Suprapubic skin (tissue), 4 donors: ENCODE results near the gene TUBGCP6. TPM values are rescaled to one million over a fixed set of nuclear protein-coding genes. Genes with fewer than 3 reads are reported as not detected.
A peak's percentile ranks its signal among the peaks of the same experiment; 100 is the strongest.

Experiments used
- DNase-seq, 2 donors: peaks; one replicate each; pipeline ENCODE4 v3.0.0-alpha.2; 2019; ENCODE audit warnings: low spot score in 2 of 2
- H3K27ac ChIP-seq: fragments of 200-600 bp; sonication (generic); one replicate; pipeline ENCODE4 v1.5.1; 2019
- H3K27me3 ChIP-seq: fragments of 200-600 bp; sonication (generic); one replicate; pipeline ENCODE4 v1.5.1; 2019
- H3K36me3 ChIP-seq: fragments of 200-600 bp; sonication (generic); one replicate; pipeline ENCODE4 v1.5.1; 2019
- H3K4me1 ChIP-seq: fragments of 200-600 bp; sonication (generic); one replicate; pipeline ENCODE4 v1.5.1; 2019
- H3K4me3 ChIP-seq: fragments of 200-600 bp; sonication (generic); one replicate; pipeline ENCODE4 v1.5.1; 2019; ENCODE audit warnings: mild to moderate bottlenecking
- H3K9me3 ChIP-seq: fragments of 200-600 bp; sonication (generic); one replicate; pipeline ENCODE4 v1.5.1; 2019
- EP300 ChIP-seq: sonication (generic); formaldehyde crosslinking; IDR thresholded peaks from one replicate; pipeline ENCODE4 v1.6.1; 2017; ENCODE audit warnings: antibody characterized with exemption
- POLR2A ChIP-seq, 2 donors: fragments of 450-650 bp; IDR thresholded peaks; one replicate each; pipeline ENCODE4 v1.6.1; 2017; ENCODE audit warnings: antibody characterized with exemption in 2 of 2, mild to moderate bottlenecking in 2 of 2, moderate library complexity in 2 of 2
- POLR2AphosphoS5 ChIP-seq, 3 donors: sonication (generic); formaldehyde crosslinking; IDR thresholded peaks; one replicate each; pipeline ENCODE4 v1.6.1; 2017; ENCODE audit warnings: antibody characterized with exemption in 3 of 3
- WGBS: methylation state at CpG from one replicate; pipeline ENCODE4 v1.1.5; 2018; 5-methylcytosine and 5-hydroxymethylcytosine counted together
- total RNA-seq, 4 donors: library from RNA; depleted of rRNA; stranded (reverse); fragments of >200 nt; gene quantifications; one replicate each; pipeline ENCODE4 v1.1.0, GENCODE V29; 2016
- TF ChIP-seq, protein P1 (sequence below), 2 donors: fragments of 200-600 bp in 1 of 2; fragments of 450-650 bp in 1 of 2; sonication (generic) in 1 of 2; IDR thresholded peaks; one replicate each; pipeline ENCODE4 v1.5.1; 2016 to 2019; ENCODE audit warnings: antibody characterized with exemption in 2 of 2, mild to moderate bottlenecking in 1 of 2, moderate library complexity in 1 of 2

Gene TUBGCP6
- total RNA-seq, 4 donors from 2014 or later, result 43.0 to 113 (median 69.7) TPM

DNA sequence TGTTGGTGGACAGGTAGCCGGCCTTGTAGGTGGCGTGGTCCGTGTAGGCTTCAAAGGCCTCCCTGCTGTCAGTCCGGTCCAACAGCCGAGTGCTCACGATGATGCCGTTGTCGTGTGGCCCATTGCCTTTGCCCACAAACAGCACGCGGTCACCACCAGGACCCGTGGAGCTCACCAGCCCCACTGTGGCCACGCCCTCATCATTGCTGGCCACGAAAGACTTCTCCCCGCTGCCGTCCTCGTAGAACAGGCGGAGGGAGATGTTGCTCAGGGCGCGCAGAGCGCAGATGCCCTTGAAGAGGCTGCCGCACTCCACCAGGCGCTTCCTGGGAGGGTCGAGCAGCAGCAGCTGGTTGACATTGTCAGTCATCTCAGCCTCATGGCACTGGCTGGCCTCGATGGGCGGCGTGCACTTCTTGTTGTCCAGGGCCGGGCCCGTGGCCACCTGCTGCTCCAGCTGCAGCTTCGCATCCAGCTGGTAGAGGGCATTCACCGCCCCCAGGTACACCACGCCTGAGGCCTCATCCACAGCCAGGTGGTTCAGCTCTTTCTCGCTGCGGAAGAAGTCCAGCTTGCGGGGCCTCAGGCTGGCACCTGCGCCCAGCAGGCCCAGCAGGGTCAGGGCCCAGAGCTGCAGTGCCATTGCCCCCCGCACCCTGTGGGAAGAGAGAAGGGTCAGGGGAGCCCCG, 45.3 kb upstream of the TUBGCP6 start:
- 93% methylated on average over 16 of the region's 37 CpGs for WGBS
- H3K36me3 ChIP-seq, result peaks cover 59% of the 10 kb centered on the region
- no peak overlapping the region for H3K27ac ChIP-seq
- H3K4me1 ChIP-seq, result peaks cover 26% of the 10 kb centered on the region
- no peak overlapping the region for H3K4me3 ChIP-seq
- no peaks in the 10 kb centered on the region for H3K27me3 ChIP-seq
- H3K9me3 ChIP-seq, result no peaks in the 10 kb centered on the region
- no peak for DNase-seq
- TF ChIP-seq POLR2AphosphoS5 (IDR thresholded peaks at IDR 0.05) (no peak), EP300 (no peak), POLR2A (IDR thresholded peaks at IDR 0.05) (no peak)
- TF ChIP-seq, protein P1, sequence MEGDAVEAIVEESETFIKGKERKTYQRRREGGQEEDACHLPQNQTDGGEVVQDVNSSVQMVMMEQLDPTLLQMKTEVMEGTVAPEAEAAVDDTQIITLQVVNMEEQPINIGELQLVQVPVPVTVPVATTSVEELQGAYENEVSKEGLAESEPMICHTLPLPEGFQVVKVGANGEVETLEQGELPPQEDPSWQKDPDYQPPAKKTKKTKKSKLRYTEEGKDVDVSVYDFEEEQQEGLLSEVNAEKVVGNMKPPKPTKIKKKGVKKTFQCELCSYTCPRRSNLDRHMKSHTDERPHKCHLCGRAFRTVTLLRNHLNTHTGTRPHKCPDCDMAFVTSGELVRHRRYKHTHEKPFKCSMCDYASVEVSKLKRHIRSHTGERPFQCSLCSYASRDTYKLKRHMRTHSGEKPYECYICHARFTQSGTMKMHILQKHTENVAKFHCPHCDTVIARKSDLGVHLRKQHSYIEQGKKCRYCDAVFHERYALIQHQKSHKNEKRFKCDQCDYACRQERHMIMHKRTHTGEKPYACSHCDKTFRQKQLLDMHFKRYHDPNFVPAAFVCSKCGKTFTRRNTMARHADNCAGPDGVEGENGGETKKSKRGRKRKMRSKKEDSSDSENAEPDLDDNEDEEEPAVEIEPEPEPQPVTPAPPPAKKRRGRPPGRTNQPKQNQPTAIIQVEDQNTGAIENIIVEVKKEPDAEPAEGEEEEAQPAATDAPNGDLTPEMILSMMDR (IDR thresholded peaks at IDR 0.05), result no peak

DNA sequence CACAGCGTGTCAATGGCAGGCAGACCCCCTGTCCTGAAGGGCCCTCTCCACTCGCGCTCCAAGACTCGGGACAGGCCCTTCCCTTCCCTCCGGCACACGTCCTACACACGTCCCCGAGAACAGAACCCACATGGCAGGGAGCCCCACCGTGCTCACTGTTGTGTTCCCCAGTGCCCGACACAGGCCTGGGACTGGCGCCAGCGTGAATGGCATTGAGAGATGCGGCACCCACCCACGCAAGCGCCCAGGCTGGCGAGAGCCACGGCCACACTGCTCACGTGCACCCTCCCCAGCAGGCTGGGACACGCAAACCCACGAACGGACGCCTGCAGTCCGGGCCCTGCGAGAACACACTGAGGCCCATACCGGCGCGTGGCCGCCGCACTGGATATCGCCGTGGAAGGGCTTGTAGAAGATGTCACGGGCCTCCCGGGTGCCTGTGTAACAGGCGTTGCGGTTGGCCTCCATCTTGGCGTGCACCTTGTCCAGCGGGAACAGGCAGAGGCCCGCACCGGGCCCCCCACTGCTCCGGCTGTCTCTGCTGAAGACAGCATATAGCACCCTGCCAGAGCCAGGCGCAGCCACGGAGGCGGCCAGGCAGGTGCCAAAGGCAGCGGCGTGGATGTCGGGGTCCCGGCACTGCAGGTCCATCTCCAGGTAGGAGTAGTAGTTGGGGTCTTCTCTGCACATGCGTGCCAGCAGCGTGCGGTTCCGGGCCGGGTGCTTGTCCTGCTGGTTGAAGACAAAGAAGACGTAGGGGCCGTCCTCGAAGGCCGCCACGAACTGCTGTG, 44.5 kb upstream of the TUBGCP6 start:
- H3K27ac ChIP-seq, result no peak overlapping the region
- peaks cover 20% of the 10 kb centered on the region for H3K4me1 ChIP-seq
- no peak for TF ChIP-seq POLR2AphosphoS5 (IDR thresholded peaks at IDR 0.05)
- no peak for TF ChIP-seq POLR2A (IDR thresholded peaks at IDR 0.05)
- TF ChIP-seq EP300, result no peak
- TF ChIP-seq, protein P1 (IDR thresholded peaks at IDR 0.05), result no peak
- H3K27me3 ChIP-seq, result no peaks in the 10 kb centered on the region
- WGBS, result 78% methylated on average over 14 of the region's 57 CpGs
- H3K9me3 ChIP-seq, result no peaks in the 10 kb centered on the region
- H3K36me3 ChIP-seq, result peaks cover 63% of the 10 kb centered on the region
- no peak overlapping the region for H3K4me3 ChIP-seq
- no peak for DNase-seq

DNA sequence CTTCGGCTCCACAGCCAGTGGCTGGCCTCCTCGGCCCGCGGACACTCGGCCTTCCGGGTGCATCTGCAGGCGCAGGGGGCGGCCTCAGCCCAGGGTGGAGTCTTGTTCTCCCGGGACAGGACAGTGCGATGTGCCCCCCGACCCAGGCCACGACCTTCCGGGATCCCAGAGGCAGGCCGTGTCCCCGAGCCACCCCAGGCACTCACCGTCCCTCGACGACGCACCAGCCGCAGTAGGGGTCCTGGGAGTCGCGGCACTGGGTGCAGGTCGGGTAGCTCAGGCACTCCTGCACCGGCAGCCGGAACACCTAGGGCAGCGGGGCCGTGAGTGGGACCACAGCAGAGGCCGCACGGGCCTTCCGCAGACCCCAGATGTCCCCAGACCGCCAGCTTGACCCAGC, 42.9 kb upstream of the TUBGCP6 start:
- Histone ChIP-seq H3K4me3 (no peak overlapping the region), H3K4me1 (peaks cover 9% of the 10 kb centered on the region), H3K36me3 (peaks cover 80% of the 10 kb centered on the region), H3K9me3 (no peaks in the 10 kb centered on the region), H3K27me3 (no peaks in the 10 kb centered on the region), H3K27ac (no peak overlapping the region)
- no peak for TF ChIP-seq POLR2A (IDR thresholded peaks at IDR 0.05)
- no peak for TF ChIP-seq POLR2AphosphoS5 (IDR thresholded peaks at IDR 0.05)
- no peak for TF ChIP-seq EP300
- TF ChIP-seq, protein P1 (IDR thresholded peaks at IDR 0.05), result no peak
- no peak for DNase-seq
- no CpG with 5 or more reads among the region's 31 CpGs for WGBS

DNA sequence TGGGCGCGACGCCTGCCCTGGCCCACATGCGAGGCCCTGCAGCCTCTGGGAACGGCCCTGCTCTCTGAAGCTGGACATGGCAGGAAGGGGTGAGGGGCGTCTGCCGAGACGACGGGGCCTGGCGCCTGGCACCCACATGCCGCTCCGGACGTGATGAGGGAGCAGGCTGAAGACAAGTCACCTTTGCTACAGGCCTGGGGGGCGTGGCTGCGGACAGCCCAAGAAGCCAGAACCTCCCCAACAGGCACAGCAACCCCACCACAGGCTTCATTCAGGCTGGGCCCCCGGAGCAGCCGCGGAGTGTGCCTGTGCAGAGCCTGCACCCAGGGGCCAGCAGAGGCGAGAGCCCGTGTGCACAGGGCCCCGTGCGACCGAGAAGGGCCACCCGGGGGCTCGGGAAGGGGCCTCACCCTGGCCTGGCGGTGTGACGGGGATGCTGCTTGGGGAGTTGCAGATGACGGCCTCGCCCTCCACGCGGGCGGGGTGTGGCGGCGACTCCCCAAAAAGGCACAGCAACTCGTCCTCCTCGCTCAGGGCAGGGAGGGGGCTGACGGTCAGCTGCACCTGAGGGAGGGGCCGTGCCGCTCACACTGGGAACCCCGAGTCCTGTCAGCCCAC, 42.0 kb upstream of the TUBGCP6 start:
- peak overlapping the region; percentile 8 for H3K27ac ChIP-seq
- WGBS, result 100% methylated on average over 3 of the region's 40 CpGs

More for the DNA sequence above, 42.0 kb upstream of the TUBGCP6 start:
- Histone ChIP-seq H3K4me1 (peaks cover 14% of the 10 kb centered on the region), H3K36me3 (peaks cover 89% of the 10 kb centered on the region), H3K9me3 (no peaks in the 10 kb centered on the region), H3K4me3 (no peak overlapping the region), H3K27me3 (no peaks in the 10 kb centered on the region)
- TF ChIP-seq, protein P1 (IDR thresholded peaks at IDR 0.05), result no peak
- TF ChIP-seq EP300, result no peak
- no peak for TF ChIP-seq POLR2AphosphoS5 (IDR thresholded peaks at IDR 0.05)
- TF ChIP-seq POLR2A (IDR thresholded peaks at IDR 0.05), result no peak
- no peak for DNase-seq
